Measurements from ENCODE around the gene PDCD7.

Gene PDCD7

GRCh38 chr15:65087873-65088642 lies 45.5 kb downstream of the PDCD7 start:
- Mint-ChIP-seq H3K27me3 (peaks cover 15% of the 10 kb centered on the region), H3K9me3 (no peaks in the 10 kb centered on the region), H3K4me1 (peaks cover under 1% of the 10 kb centered on the region), H3K4me3 (no peak overlapping the region), H3K27ac (peak overlapping the region in 1 of 2 donors; percentile 89)
- DNase-seq (no peak), ATAC-seq (no peak)

GRCh38 chr15:65087411-65087810 lies 46.2 kb downstream of the PDCD7 start:
- Mint-ChIP-seq H3K9me3 (no peaks in the 10 kb centered on the region), H3K27ac (no peak overlapping the region), H3K4me1 (peaks cover 7% of the 10 kb centered on the region), H3K4me3 (no peak overlapping the region), H3K27me3 (peaks cover 22% of the 10 kb centered on the region)
- no peak for DNase-seq
- no peak for ATAC-seq

- Mint-ChIP-seq H3K4me3 (no peak overlapping the region), H3K9me3 (no peaks in the 10 kb centered on the region), H3K27me3 (peaks cover 29% of the 10 kb centered on the region), H3K4me1 (peaks cover 14% of the 10 kb centered on the region), H3K27ac (no peak overlapping the region)
- DNase-seq (no peak), ATAC-seq (peak; percentile 4)
Measured at GRCh38 chr15:65086680-65087111, 46.9 kb downstream of the PDCD7 start.

- DNase-seq (no peak), ATAC-seq (peak; percentile 48)
- no peak overlapping the region for H3K27ac Mint-ChIP-seq
- peaks cover 18% of the 10 kb centered on the region for H3K4me1 Mint-ChIP-seq
- H3K27me3 Mint-ChIP-seq = peaks cover 35% of the 10 kb centered on the region
- no peak overlapping the region for H3K4me3 Mint-ChIP-seq
- no peaks in the 10 kb centered on the region for H3K9me3 Mint-ChIP-seq
Measured at GRCh38 chr15:65085990-65086679, 47.5 kb downstream of the PDCD7 start.

GRCh38 chr15:65085207-65085753 lies 48.3 kb downstream of the PDCD7 start:
- no peak for DNase-seq
- no peak for ATAC-seq
- no peak overlapping the region for H3K27ac Mint-ChIP-seq
- H3K4me3 Mint-ChIP-seq = no peak overlapping the region
- no peaks in the 10 kb centered on the region for H3K9me3 Mint-ChIP-seq
- peaks cover 38% of the 10 kb centered on the region for H3K27me3 Mint-ChIP-seq
- H3K4me1 Mint-ChIP-seq = peaks cover 18% of the 10 kb centered on the region

DNA sequence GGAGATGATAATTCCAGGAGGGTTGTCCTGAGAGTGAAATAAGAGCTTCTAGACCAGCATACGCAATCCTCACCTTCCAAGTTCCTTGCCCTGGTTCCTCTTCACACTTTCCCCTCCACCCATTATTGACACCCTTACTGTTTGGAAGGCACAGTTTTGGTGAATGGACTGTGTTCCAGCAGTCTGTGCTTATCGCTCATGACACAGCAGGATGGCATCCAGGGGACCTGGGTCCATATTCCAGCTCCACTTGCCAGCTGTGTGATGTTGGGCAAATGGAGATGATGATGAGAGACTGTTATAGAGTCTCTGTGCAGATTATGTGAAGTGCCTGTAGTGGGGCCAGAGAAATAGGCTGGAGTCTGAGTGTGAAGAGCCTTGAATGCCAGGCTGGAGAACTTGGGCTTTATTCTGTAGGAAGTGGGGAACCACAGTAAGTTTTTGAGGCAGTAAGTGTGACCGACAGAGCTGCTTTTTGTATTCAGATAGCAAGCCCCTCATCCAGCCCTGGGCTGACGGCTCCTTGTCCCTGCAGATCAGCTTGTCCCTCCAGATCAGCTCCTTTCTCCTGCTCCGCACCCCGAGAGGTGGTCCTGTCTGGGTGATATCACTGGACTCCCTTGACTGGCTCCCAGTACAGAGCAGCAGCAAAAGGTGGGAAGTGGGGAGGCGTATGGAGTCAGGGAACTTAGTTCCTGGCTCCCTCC lies 49.0 kb downstream of the PDCD7 start:
- H3K27ac Mint-ChIP-seq = no peak overlapping the region
- ATAC-seq = no peak
- DNase-seq = no peak
- H3K9me3 Mint-ChIP-seq = no peaks in the 10 kb centered on the region
- peaks cover 18% of the 10 kb centered on the region for H3K4me1 Mint-ChIP-seq
- peaks cover 38% of the 10 kb centered on the region for H3K27me3 Mint-ChIP-seq
- H3K4me3 Mint-ChIP-seq = no peak overlapping the region

GRCh38 chr15:65083262-65083701 lies 50.3 kb downstream of the PDCD7 start:
- DNase-seq = no peak
- no peak for ATAC-seq
- Mint-ChIP-seq H3K27ac (no peak overlapping the region), H3K27me3 (peaks cover 51% of the 10 kb centered on the region), H3K9me3 (no peaks in the 10 kb centered on the region), H3K4me3 (no peak overlapping the region), H3K4me1 (peaks cover 18% of the 10 kb centered on the region)

- peaks cover 27% of the 10 kb centered on the region for H3K4me1 Mint-ChIP-seq
- no peaks in the 10 kb centered on the region for H3K9me3 Mint-ChIP-seq
- peaks cover 60% of the 10 kb centered on the region for H3K27me3 Mint-ChIP-seq
- ATAC-seq (peak; percentile 68), DNase-seq (no peak)
- H3K27ac Mint-ChIP-seq = peak overlapping the region in 1 of 2 donors; percentile 87
- H3K4me3 Mint-ChIP-seq = peak overlapping the region in 1 of 2 donors; percentile 15
Measured at GRCh38 chr15:65082303-65082953, 51.2 kb downstream of the PDCD7 start.

DNA sequence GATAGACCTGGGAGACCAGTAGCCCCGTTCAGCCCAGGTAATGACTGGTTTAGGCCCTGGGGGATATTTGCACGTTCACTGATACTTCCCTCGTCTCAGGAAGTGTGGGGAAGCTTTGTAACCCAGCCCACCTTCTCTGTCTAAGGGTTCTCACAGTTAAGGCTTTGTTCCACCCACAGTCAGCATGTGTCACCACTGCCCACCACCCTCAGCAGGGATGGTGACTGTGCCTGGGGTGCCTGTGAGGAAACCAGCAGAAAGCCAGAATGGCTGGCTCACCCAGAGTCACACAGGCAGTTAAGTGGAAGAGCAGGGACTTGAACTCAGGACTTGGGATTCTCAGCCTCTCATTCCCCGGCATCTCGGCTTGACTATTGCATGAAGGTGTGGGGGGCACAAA lies 51.9 kb downstream of the PDCD7 start:
- H3K4me3 Mint-ChIP-seq = no peak overlapping the region
- peaks cover 27% of the 10 kb centered on the region for H3K4me1 Mint-ChIP-seq
- no peaks in the 10 kb centered on the region for H3K9me3 Mint-ChIP-seq
- DNase-seq = no peak
- H3K27ac Mint-ChIP-seq = peak overlapping the region in 1 of 2 donors; percentile 56
- H3K27me3 Mint-ChIP-seq = peaks cover 61% of the 10 kb centered on the region
- ATAC-seq = peak; percentile 44

- Mint-ChIP-seq H3K27me3 (peaks cover 64% of the 10 kb centered on the region), H3K27ac (no peak overlapping the region), H3K4me3 (no peak overlapping the region), H3K4me1 (peaks cover 28% of the 10 kb centered on the region), H3K9me3 (no peaks in the 10 kb centered on the region)
- DNase-seq (no peak), ATAC-seq (no peak)
Measured at GRCh38 chr15:65081270-65081669, 52.3 kb downstream of the PDCD7 start.

DNA sequence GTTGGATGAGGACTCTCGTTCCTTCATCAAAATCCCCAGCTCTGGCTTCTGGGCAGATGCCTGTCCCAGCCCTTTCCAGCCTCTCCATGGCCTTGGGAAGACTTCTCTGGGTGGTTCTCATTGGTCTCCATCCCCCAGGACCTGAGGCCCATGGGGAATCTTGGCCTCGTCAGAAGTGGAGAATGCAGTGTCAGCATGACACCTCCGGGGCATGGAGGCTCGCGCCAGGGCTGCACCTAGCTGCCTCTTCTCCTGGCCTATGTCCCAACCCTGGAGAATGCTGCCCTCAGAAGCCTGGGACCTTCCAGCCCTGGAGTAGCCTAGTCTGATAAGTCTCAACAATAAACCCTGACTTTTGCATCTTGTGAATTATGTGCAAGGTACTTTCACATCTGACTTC lies 54.0 kb downstream of the PDCD7 start:
- ATAC-seq = no peak

DNA sequence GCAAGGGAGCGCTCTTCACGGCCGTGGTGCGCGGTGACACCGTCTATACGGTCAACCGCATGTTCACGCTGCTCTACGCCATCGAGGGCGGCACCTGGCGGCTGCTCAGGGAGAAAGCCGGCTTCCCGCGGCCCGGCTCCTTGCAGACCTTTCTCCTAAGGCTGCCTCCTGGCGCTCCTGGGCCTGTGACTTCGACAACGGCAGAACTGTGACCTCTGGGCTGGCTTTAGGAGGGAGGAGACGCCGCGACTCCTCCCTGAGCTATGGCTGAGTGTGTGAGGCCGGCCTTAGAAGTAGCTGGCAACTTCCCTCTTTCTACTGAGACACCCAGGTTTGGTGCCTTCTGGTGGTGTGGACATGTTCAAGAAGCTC lies 55.6 kb downstream of the PDCD7 start:
- peak; percentile 49 to 59 for DNase-seq
- H3K27ac Mint-ChIP-seq = no peak overlapping the region
- ATAC-seq = peak; percentile 84
- peak overlapping the region in 1 of 2 donors; percentile 58 for H3K4me3 Mint-ChIP-seq
- no peaks in the 10 kb centered on the region for H3K9me3 Mint-ChIP-seq
- peaks cover 53% of the 10 kb centered on the region for H3K27me3 Mint-ChIP-seq
- H3K4me1 Mint-ChIP-seq = peaks cover 29% of the 10 kb centered on the region

More for the DNA sequence above, 54.0 kb downstream of the PDCD7 start:
- H3K9me3 Mint-ChIP-seq = no peaks in the 10 kb centered on the region
- no peak overlapping the region for H3K4me3 Mint-ChIP-seq
- H3K4me1 Mint-ChIP-seq = peaks cover 30% of the 10 kb centered on the region
- H3K27me3 Mint-ChIP-seq = peaks cover 69% of the 10 kb centered on the region
- no peak overlapping the region for H3K27ac Mint-ChIP-seq
- DNase-seq = no peak

- Mint-ChIP-seq H3K4me1 (peaks cover 24% of the 10 kb centered on the region), H3K9me3 (no peaks in the 10 kb centered on the region), H3K27ac (no peak overlapping the region), H3K27me3 (peaks cover 47% of the 10 kb centered on the region), H3K4me3 (peak overlapping the region in 1 of 2 donors; percentile 58)
- DNase-seq = no peak
- no peak for ATAC-seq
Measured at GRCh38 chr15:65077291-65077980, 56.2 kb downstream of the PDCD7 start.

GRCh38 chr15:65076486-65077290 lies 56.9 kb downstream of the PDCD7 start, which contains the start of gene KBTBD13:
TSS of gene KBTBD13 (plus strand) at chr15:65076746. CDS start at chr15:65076816, 70 bp downstream.
- Mint-ChIP-seq H3K4me1 (peaks cover 16% of the 10 kb centered on the region), H3K27ac (no peak within 1 kb of the TSS), H3K27me3 (peaks cover 40% of the 10 kb centered on the region), H3K4me3 (no peak within 1 kb of the TSS), H3K9me3 (no peaks in the 10 kb centered on the region)
- ATAC-seq = no peak
- DNase-seq = no peak
